ENCODE data around the gene PYGL.

GRCh38 chr14:50864946-50865345 is 79.3 kb downstream of the PYGL start:
- TF ChIP-seq, protein P1, sequence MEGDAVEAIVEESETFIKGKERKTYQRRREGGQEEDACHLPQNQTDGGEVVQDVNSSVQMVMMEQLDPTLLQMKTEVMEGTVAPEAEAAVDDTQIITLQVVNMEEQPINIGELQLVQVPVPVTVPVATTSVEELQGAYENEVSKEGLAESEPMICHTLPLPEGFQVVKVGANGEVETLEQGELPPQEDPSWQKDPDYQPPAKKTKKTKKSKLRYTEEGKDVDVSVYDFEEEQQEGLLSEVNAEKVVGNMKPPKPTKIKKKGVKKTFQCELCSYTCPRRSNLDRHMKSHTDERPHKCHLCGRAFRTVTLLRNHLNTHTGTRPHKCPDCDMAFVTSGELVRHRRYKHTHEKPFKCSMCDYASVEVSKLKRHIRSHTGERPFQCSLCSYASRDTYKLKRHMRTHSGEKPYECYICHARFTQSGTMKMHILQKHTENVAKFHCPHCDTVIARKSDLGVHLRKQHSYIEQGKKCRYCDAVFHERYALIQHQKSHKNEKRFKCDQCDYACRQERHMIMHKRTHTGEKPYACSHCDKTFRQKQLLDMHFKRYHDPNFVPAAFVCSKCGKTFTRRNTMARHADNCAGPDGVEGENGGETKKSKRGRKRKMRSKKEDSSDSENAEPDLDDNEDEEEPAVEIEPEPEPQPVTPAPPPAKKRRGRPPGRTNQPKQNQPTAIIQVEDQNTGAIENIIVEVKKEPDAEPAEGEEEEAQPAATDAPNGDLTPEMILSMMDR (conservative IDR thresholded peaks at IDR 0.05 in 1 of 2, IDR thresholded peaks at IDR 0.05 in 1 of 2; ENCODE audit: extremely low read depth in 1 of 2, insufficient read depth in 1 of 2, low read depth in 1 of 2, low read length in 2 of 2) = no peak
- TF ChIP-seq EZH2 (IDR thresholded peaks at IDR 0.05; ENCODE audit: borderline replicate concordance, low read length) = no peak

All from mammary epithelial cell (primary cell).